ENCODE data around the gene CHRNE.

GRCh38 chr17:4938688-4939545 is 36.0 kb upstream of the CHRNE start:
- no peak for TF ChIP-seq CTCF (IDR thresholded peaks at IDR 0.05)
- no peak for TF ChIP-seq POLR2A (IDR thresholded peaks at IDR 0.05)

Measured in adrenal gland (tissue), 5 donors.